Peyer's patch (tissue), 4 donors: Measurements from ENCODE around the gene RANGRF.

Experiments
- CTCF ChIP-seq, 6 experiments: fragments of 450-650 bp in 4 of 6; fragments of 200-600 bp in 2 of 6; sonication (generic) in 1 of 6; IDR thresholded peaks; one replicate each; pipeline ENCODE4 v1.5.1; 2017 to 2019; ENCODE audit warnings: antibody characterized with exemption in 6 of 6, mild to moderate bottlenecking in 3 of 6, moderate library complexity in 1 of 6
- POLR2A ChIP-seq, 2 donors: fragments of 450-650 bp; IDR thresholded peaks; one replicate each; pipeline ENCODE4 v1.5.1; 2017; ENCODE audit warnings: antibody characterized with exemption in 2 of 2, mild to moderate bottlenecking in 2 of 2, moderate library complexity in 2 of 2

GRCh38 chr17:8244768-8245167, 43.7 kb upstream of the RANGRF start:
- TF ChIP-seq CTCF (IDR thresholded peaks at IDR 0.05), result no peak
- TF ChIP-seq POLR2A (IDR thresholded peaks at IDR 0.05), result no peak
